Fibroblast of lung (primary cell): ENCODE data around the gene OAF.

Source experiments
- CTCF ChIP-seq, 2 donors: IDR thresholded peaks in 1 of 2; conservative IDR thresholded peaks in 1 of 2; 1 replicate in 1 of 2; 2 replicates in 1 of 2; pipeline ENCODE4 v1.5.1; 2011 to 2012; ENCODE audit warnings: low read length in 2 of 2, control low read depth in 1 of 2, inconsistent platforms in 1 of 2, low read depth in 1 of 2, mild to moderate bottlenecking in 1 of 2
- EZH2 ChIP-seq: IDR thresholded peaks from 2 replicates; pipeline ENCODE4 v1.5.1; 2012; ENCODE audit warnings: low read length, control low read depth, mild to moderate bottlenecking; ENCODE audit errors: missing control alignments

- TF ChIP-seq CTCF (conservative IDR thresholded peaks at IDR 0.05 in 1 of 2, IDR thresholded peaks at IDR 0.05 in 1 of 2; ENCODE audit: low read depth in 1 of 2, low read length in 2 of 2) (no peak), EZH2 (no peak)
Observed at GRCh38 chr11:120207512-120207911, 3.3 kb upstream of the OAF start.
